Choroid plexus epithelial cell (primary cell): ENCODE measurements around the gene PITRM1.

Source experiments
- DNase-seq: peaks from one replicate; pipeline ENCODE4 v3.0.0-alpha.2; 2010; ENCODE audit warnings: low read depth
- H3K4me3 ChIP-seq: 2 replicates; pipeline ENCODE4 v1.5.1; 2011; ENCODE audit warnings: low read depth, mild to moderate bottlenecking, control low read depth, low read length, moderate library complexity
- TF ChIP-seq, protein P1 (sequence below): conservative IDR thresholded peaks from 2 replicates; pipeline ENCODE4 v1.5.1; 2011; ENCODE audit warnings: low read depth, mild to moderate bottlenecking, control low read depth, inconsistent platforms, low read length, moderate library complexity

The PITRM1 gene

DNA sequence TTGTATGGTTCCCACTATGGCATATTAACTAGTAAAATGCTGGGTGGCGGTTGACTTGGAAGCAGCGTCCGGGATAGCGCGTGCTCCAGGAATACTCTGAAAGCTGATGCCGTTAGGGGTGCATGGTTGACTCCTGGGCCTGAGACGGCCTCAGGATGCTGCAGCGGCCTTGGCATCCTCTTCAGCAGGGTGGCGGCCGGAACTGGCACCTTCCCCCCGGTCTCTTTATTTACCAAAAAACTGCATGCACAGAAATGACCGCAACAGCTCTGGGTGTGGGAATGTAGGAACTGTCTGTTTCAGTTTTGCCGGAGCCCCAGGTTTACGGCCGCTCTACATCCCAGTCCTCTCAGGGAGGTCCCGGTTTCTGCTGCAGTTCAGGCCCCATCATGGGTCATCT, 76.4 kb downstream of the PITRM1 start:
- no peak overlapping the region for H3K4me3 ChIP-seq
- TF ChIP-seq, protein P1, sequence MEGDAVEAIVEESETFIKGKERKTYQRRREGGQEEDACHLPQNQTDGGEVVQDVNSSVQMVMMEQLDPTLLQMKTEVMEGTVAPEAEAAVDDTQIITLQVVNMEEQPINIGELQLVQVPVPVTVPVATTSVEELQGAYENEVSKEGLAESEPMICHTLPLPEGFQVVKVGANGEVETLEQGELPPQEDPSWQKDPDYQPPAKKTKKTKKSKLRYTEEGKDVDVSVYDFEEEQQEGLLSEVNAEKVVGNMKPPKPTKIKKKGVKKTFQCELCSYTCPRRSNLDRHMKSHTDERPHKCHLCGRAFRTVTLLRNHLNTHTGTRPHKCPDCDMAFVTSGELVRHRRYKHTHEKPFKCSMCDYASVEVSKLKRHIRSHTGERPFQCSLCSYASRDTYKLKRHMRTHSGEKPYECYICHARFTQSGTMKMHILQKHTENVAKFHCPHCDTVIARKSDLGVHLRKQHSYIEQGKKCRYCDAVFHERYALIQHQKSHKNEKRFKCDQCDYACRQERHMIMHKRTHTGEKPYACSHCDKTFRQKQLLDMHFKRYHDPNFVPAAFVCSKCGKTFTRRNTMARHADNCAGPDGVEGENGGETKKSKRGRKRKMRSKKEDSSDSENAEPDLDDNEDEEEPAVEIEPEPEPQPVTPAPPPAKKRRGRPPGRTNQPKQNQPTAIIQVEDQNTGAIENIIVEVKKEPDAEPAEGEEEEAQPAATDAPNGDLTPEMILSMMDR, result no peak
- DNase-seq, result no peak

DNA sequence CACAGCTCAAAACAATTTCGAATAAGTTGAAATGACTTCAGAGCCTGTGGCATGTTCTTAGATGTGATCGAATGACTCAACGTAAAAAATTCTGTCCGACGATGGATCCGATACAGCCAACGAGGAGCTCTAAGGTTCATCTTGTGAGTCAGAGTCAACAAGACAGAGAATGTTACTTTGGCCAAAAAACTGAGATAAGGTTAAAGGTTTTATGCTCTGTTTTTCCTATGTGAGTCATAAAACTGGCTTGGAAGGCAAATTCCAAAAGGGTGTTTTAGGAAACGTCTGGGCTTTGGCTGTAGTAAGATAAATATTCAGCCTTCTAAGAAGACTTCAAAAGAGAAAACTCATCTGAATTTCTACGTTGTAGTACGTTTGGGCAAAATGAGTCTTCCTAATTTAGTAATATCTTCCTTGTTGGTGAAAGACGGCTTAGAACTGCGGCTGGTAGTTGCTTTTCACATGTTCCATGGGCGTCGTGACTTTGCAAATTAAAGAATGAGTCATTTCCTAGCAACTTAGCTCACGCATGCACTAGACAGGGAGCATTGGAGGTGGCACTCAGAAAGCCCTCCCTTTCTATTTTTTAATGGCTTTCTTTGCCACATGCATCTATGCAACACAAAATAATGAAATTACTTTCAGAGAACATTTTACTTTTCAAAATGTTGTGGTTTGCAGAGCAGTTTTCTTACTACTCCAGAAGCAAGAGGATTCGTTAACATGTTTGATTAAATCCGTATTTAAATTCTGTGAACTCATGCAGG, 77.0 kb downstream of the PITRM1 start:
- no peak overlapping the region for H3K4me3 ChIP-seq
- TF ChIP-seq, protein P1, result no peak
- DNase-seq, result peak; percentile 99

DNA sequence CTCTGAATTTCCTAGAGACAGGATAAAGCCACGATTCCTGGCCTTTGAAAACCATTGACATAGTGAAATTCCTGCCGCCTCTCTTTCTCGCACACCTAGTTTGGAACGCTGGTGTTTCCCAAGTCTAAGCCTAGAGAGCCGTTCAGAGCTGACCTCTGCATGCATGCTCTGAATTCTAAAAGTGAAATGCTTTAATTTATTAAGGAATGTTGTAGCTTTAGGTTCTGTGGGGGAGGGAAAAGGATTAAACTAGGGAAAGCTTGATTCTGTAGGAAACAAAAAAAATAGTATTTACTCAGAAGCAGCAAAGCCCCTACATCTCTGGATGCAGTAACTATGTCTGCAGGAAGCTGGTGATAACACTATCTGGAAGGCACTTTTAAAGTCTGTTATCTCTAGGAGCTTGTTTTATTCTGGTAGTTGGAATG, 78.0 kb downstream of the PITRM1 start:
- TF ChIP-seq, protein P1, result no peak
- DNase-seq, result peak; percentile 40
- H3K4me3 ChIP-seq, result no peak overlapping the region

DNA sequence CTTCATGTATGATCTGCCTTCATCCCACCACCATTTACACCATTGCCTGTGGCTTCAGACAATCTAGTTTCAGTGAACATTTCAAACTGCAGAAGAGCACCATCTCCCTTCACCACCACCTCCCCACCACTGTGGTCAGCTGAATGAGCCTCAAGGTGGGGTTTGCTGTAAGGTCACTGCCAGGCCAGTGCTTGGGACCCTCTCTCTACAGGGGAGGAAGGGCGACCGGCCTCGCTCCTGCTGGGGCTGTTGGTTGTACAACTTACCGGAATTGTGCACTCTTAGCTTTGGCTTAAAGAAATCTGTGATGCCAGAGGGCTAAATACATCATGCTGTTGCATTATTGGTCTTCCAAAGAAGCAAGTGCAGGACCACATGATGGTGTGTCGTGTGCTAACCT, 78.6 kb downstream of the PITRM1 start:
- H3K4me3 ChIP-seq, result no peak overlapping the region
- TF ChIP-seq, protein P1, result no peak
- DNase-seq, result no peak

DNA sequence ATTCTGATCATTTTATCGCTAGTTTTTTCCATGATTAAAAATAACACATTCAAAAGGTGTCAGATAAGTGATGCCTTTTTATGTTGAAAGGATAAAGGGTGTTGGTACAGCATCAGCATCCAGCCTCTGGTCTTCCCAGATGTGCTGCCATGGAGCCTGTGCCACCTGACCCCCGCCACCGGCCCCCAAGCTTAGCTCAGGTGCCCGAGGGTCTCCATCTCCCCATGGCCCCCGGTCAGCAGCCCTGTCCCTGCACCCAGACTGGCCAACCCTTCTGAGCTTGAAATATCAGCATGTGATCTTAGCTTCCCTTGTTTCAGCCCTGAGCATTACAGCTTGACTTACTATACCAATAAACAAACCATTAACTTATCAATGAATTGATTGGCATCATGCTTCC, 80.7 kb downstream of the PITRM1 start:
- TF ChIP-seq, protein P1, result no peak
- DNase-seq, result no peak
- no peak overlapping the region for H3K4me3 ChIP-seq

DNA sequence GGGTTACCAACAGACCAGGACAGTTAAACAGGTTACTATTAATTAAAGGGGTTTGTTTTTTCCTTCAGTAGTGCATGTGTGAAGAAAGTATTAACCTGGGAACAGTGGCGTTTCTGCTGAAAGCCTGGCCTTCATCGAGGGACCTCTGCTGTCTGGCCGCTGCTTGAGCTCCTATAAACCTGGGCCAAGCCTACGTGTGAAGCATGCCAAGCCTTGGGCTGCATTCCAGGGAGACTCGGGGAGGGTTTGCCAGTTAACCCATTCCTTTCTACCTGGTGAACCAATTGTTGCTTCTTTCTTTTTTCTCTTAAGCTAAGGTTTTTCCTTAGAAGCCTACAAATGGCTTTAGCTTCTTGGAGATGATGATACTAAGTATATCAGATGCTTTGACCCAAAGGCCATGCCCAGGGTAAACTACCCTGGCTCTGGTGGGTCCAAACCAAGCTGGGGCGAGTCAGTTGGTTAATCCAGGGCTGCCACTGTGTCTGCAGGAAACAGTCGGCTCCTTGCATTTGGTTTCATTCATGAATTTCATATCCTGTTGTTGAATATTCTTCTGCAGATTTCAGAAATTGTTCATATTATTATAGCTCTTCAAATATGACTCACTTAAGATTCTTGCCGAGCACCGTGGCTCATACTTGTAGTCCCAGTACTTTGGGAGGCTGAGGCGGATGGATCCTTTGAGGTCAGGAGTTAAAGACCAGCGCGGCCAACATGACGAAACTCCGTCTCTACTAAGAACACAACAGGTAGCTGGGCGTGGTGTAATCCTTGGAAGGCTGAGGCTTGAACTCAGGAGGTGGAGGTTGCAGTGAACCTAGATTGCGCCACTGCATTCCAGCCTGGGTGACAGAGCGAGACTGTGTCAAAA, 81.4 kb downstream of the PITRM1 start:
- DNase-seq, result peak; percentile 98
- TF ChIP-seq, protein P1, result no peak
- no peak overlapping the region for H3K4me3 ChIP-seq

DNA sequence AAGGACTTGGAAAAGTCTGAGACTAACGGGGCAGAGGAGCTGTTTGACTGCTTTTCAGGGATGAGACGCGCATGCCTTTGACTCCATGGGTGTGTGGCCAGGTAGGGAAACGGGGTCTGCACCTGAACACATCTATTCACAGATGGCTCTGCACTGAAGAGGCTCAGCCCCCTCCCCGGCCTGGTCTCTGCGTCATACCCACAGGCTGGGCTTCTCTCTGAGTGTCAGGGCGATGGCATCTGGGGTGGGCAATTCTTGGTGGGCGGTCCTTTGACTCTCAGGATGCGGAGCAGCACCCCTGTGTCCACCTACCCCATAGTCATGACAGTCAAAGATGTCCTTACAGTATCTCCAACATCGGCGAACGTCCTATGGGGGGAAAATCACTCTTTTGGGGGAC, 82.2 kb downstream of the PITRM1 start:
- H3K4me3 ChIP-seq, result no peak overlapping the region
- TF ChIP-seq, protein P1, result no peak
- no peak for DNase-seq
